ENCODE results near the gene DHRS11.

DNA sequence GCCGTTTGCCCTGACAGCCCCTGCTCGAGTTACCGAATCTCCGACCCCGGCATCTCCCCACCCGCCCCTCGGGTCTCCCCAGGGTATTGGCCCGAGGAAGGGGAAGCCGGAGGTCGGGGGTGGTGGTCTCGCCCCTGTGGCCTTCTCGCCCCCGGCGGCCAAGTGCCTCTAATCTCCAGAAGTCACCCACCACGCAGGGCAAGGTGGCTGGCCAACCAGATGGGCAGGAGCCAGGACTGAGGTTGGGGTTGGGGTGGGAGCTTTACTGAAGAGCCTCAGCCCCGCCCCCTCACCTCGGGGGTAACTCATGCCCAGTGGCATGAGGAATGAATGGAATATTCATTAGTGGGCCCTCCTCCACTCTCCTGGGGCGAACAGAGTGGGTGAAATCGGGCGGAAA, 637 bp downstream of the DHRS11 start:
- TF ChIP-seq, protein P1, sequence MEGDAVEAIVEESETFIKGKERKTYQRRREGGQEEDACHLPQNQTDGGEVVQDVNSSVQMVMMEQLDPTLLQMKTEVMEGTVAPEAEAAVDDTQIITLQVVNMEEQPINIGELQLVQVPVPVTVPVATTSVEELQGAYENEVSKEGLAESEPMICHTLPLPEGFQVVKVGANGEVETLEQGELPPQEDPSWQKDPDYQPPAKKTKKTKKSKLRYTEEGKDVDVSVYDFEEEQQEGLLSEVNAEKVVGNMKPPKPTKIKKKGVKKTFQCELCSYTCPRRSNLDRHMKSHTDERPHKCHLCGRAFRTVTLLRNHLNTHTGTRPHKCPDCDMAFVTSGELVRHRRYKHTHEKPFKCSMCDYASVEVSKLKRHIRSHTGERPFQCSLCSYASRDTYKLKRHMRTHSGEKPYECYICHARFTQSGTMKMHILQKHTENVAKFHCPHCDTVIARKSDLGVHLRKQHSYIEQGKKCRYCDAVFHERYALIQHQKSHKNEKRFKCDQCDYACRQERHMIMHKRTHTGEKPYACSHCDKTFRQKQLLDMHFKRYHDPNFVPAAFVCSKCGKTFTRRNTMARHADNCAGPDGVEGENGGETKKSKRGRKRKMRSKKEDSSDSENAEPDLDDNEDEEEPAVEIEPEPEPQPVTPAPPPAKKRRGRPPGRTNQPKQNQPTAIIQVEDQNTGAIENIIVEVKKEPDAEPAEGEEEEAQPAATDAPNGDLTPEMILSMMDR (IDR thresholded peaks at IDR 0.05; ENCODE audit: insufficient read depth, low read length) = no peak
- TF ChIP-seq POLR2AphosphoS5 (IDR thresholded peaks at IDR 0.05; ENCODE audit: low read depth) (no peak), GABPA (IDR thresholded peaks at IDR 0.05; ENCODE audit: low read depth) (no peak)
